ENCODE data around the gene TSPAN11. TPM values are rescaled to one million over a fixed set of nuclear protein-coding genes. Genes with fewer than 3 reads are reported as not detected.
"Not testable (repeated sequence)": the region's sequence is repeated elsewhere in the genome, so short reads cannot be mapped to it uniquely, and the experiment has no call there.

TSPAN11 gene, protein sequence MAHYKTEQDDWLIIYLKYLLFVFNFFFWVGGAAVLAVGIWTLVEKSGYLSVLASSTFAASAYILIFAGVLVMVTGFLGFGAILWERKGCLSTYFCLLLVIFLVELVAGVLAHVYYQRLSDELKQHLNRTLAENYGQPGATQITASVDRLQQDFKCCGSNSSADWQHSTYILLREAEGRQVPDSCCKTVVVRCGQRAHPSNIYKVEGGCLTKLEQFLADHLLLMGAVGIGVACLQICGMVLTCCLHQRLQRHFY
- total RNA-seq, result not detected

DNA sequence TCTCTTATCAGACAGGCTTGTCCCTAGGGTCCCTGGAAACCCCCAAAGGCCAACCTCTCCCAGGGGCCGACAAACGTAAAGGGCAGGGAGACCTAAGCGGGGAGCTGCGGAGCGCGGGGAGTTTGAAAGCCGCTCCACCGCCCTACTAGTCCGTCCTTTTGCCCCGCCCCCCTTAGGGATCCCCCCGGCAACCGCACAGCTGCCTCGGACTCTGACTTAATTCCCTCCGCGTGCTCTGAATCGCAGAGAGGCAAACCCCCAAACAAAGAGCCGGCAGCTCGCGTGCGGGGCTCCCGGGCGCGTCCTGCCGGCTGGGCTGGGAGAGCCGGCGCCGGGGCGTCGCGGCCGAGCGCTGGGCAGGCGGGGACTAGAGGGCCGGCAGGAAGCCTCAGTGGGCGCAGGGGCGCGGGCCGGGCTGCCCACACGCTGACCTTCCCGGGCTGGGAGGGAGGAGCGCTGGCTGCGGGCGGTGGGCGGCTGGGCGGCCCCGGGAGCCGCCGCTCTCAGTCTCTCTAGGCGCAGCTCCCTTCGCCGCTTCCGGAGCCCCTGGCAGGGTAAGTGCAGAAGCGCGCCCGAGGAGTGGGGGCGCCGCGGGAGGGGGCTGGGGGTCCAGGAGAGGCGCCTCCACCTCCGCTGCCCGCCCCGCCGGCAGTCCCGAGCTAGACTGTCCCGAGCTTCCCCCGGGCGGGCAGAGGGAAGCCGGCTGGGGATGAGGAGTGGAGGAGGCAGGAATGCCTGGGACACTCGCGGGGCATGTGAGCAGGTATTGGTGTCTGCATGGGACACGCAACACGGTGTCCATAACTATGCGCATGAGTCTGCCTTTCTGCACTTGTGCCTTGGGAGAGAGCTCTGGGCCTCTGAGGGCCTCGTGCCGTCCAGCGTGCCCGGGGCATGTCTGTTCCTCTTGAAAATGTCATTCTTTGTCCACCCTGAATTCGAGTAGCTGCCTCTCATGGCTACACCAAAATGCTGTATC lies at the start of gene TSPAN11:
TSPAN11 (plus strand) TSS at position 506 of the 979 bp plus-strand sequence. CDS start 27,244 bp downstream, outside the sequence.
- Histone ChIP-seq H3K4me3 (ENCODE audit: low read length) (no peak within 1 kb of the TSS), H3K4me1 (ENCODE audit: insufficient read depth, low read length) (no peaks in the 10 kb centered on the region), H3K27me3 (ENCODE audit: insufficient read depth, low read length) (peaks cover 38% of the 10 kb centered on the region), H3K9me3 (ENCODE audit: low read depth, low read length) (no peaks in the 10 kb centered on the region)

DNA sequence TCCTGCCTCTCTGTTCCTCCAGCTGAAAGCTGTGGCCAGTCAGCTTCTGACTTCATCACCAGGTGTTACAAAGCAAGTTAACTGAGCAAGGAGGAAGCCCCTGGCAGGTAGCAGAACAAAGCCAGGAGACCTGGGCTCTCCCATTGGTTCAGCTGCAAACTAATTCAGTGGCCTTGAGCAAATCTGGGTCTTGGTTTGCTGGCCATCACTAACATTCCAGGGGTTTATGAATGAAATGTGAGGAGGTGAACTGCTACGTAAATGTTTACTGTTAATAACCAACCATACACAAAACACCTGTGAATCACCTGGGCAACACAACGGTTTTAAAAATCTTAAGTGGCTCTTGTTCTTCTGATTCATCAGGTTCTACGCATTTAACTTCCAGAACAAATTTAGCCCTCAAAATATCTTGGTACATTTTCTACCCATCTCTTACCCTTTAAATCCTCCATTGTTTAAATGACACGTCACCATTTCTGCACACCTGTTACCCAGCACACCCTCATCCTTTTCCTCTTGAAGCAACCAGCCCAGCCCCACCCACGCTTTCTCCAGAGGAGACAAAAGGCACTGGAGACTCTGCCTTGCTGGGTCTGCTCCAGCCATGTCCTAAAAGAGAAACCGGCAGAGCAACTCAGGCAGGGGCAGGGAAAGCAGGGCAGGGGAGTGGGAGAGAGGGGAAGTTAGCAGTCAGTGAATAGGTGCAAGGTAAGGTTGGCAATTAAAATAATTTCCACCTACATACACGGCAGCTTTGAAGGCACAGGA lies 49.3 kb upstream of the TSPAN11 start:
- Histone ChIP-seq H3K4me1 (ENCODE audit: insufficient read depth, low read length) (no peaks in the 10 kb centered on the region), H3K27me3 (ENCODE audit: insufficient read depth, low read length) (no peaks in the 10 kb centered on the region), H3K4me3 (ENCODE audit: low read length) (no peak overlapping the region), H3K9me3 (ENCODE audit: low read depth, low read length) (no peaks in the 10 kb centered on the region)

DNA sequence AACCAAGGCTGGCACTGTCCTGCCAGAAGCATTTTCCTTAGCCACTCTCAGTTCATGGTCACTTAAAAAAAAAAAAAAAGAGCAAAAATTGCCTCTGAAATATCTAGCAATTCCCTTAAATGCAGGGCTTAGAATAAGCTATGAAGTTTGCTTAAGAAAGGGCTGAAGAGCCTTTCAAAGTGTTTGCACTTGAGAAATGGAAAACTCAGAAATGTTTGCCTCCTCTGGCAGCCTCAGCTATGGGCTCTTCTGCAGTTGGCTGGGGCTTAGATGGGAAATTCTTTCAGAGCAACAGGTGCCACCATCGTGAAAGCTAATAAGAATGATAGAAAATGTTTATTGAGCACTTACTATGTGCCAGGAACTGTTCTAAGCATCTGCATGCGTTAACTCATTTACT lies 48.5 kb upstream of the TSPAN11 start:
- Histone ChIP-seq H3K4me3 (ENCODE audit: low read length) (no peak overlapping the region), H3K27me3 (ENCODE audit: insufficient read depth, low read length) (no peaks in the 10 kb centered on the region), H3K9me3 (ENCODE audit: low read depth, low read length) (no peaks in the 10 kb centered on the region), H3K4me1 (ENCODE audit: insufficient read depth, low read length) (no peaks in the 10 kb centered on the region)

DNA sequence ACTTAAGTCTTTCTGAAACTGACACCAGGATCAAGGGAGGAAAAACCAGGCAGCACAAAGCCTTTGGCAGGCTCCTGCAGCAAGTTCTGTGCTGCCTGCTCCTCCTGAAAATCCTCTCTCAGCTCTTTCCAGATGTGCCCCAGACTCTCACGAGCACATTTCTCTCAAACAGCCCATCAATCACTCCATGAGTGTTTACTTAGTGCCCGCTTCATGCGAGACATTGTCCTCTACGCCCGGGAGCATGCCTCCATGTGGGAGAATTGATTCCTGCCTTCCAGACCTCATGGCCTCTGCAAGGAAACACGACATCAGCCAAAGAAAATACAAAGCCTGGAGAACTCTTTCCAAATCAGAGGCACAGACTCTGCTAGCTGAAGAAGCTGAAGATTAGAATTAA lies 46.5 kb upstream of the TSPAN11 start:
- H3K27me3 ChIP-seq (ENCODE audit: insufficient read depth, low read length), result no peaks in the 10 kb centered on the region
- no peak overlapping the region for H3K4me3 ChIP-seq (ENCODE audit: low read length)
- no peaks in the 10 kb centered on the region for H3K4me1 ChIP-seq (ENCODE audit: insufficient read depth, low read length)
- no peaks in the 10 kb centered on the region for H3K9me3 ChIP-seq (ENCODE audit: low read depth, low read length)

DNA sequence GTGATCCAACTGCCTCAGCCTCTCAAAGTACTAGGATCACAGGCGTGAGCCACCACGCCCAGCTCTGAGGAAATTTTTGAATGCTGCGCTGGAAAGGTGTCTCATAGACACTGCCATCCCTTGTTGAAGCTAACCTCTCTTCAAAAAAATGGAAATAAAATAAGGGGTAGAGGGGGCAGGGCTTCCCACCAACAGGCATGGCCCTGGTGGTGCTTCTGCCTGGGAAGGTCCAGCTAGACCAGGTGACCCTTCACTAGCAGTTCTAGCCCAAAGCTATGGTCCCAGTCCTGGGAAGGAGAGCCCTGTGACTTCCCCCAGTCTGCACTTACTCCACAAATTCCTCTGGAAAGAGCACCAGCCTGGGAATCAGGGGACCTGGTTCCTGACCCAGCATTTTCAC lies 45.7 kb upstream of the TSPAN11 start:
- Histone ChIP-seq H3K4me3 (ENCODE audit: low read length) (no peak overlapping the region), H3K4me1 (ENCODE audit: insufficient read depth, low read length) (no peaks in the 10 kb centered on the region), H3K9me3 (ENCODE audit: low read depth, low read length) (no peaks in the 10 kb centered on the region), H3K27me3 (ENCODE audit: insufficient read depth, low read length) (no peaks in the 10 kb centered on the region)

DNA sequence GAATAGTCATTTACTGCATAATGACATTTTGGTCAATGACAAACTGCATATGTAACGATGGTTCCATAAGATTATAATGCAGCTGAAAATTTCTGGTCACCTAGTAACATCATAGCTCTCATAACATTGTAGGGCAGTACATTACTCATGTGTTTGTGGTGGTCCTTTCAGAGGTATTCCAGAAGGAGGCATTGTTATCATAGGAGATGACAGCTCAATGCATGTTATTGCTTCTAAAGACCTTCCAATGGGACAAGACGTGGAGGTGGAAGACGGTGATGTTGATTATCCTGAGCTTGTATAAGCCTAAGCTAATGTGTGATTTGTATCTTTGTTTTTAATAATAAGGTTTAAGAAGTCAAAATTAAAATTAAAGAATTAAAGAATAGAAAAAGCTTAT lies 43.8 kb upstream of the TSPAN11 start:
- Histone ChIP-seq H3K4me3 (ENCODE audit: low read length) (no peak overlapping the region), H3K27me3 (ENCODE audit: insufficient read depth, low read length) (no peaks in the 10 kb centered on the region), H3K9me3 (ENCODE audit: low read depth, low read length) (peaks cover 13% of the 10 kb centered on the region), H3K4me1 (ENCODE audit: insufficient read depth, low read length) (no peaks in the 10 kb centered on the region)

DNA sequence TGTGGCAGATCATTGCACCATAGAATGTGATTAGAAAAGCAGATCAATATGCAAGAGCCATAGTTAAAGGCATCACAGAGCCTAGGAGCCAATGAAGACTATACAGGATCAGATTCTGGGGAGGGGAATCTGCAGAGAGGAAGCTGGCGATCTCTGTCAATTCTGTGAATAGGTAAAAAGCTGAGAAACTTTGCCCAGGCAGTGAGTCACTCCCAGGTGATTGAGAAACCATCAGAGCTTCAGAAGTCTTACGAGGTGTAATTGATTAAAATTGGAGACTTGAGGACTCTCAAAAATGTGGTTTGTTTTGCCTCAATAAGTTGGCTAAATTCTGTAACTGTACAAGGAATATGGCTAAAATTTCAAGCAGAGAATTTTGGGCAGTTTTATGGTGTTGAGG lies 41.7 kb upstream of the TSPAN11 start:
- no peaks in the 10 kb centered on the region for H3K4me1 ChIP-seq (ENCODE audit: insufficient read depth, low read length)
- H3K9me3 ChIP-seq (ENCODE audit: low read depth, low read length), result peaks cover 15% of the 10 kb centered on the region
- no peak overlapping the region for H3K4me3 ChIP-seq (ENCODE audit: low read length)
- no peaks in the 10 kb centered on the region for H3K27me3 ChIP-seq (ENCODE audit: insufficient read depth, low read length)

DNA sequence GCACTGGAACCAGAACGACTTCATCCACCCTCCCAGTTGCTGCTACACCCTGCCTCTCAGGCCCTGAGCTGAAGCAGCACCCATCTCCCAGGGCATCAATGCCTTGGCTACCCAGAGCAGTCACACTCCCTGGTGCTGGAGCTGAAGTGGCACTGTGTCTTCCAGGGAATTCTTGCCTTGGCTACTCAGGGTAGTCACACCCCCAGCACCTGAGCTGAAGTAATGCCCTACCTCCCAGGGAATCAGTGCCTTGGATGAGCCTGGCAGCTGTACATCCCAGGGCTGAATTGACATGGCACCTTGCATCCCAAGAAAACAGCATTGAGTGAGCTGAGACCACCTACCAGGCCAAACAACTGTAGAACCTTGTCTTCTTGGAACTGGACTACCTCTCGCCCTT lies 41.2 kb upstream of the TSPAN11 start:
- peaks cover 15% of the 10 kb centered on the region for H3K9me3 ChIP-seq (ENCODE audit: low read depth, low read length)
- no peaks in the 10 kb centered on the region for H3K4me1 ChIP-seq (ENCODE audit: insufficient read depth, low read length)
- no peak overlapping the region for H3K4me3 ChIP-seq (ENCODE audit: low read length)
- no peaks in the 10 kb centered on the region for H3K27me3 ChIP-seq (ENCODE audit: insufficient read depth, low read length)

DNA sequence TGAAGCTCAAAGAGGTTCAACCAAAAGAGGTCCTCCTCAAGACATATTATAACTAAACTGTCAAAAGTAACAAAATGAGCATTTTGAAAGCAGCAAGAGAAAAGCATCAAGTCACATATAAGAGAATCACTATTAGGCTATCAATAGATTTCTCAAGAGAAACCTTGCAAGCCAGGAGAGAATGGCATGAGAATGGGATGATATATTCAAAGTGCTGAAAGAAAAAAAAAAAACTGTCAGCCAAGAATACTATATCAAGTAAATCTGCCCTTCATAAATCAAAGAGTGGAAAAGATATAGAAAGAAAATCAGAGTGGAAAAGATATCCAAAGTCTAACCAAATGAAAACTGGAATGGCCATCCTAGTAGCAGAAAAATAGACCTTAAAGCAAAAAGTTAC lies 39.3 kb upstream of the TSPAN11 start:
- Histone ChIP-seq H3K4me1 (ENCODE audit: insufficient read depth, low read length) (no peaks in the 10 kb centered on the region), H3K4me3 (ENCODE audit: low read length) (no peak overlapping the region), H3K9me3 (ENCODE audit: low read depth, low read length) (peaks cover 15% of the 10 kb centered on the region), H3K27me3 (ENCODE audit: insufficient read depth, low read length) (no peaks in the 10 kb centered on the region)

DNA sequence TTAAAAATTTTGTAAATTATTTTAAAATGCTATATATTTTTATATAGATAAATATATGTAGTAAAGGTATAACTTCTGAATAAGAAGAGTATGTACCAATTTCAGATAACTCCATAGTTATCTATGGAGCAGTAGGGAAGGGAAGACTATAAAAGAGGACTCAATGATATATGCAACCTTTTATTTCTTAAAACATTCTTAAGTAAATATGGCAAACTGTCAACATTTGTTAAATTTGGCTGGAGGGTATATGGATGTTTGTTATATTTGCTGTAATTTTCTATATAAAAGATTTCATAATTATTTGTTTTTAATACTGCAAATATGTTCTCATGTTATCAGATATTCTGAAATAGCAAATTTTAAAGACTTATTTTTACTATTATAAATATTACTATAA lies 38.3 kb upstream of the TSPAN11 start:
- Histone ChIP-seq H3K4me3 (ENCODE audit: low read length) (no peak overlapping the region), H3K9me3 (ENCODE audit: low read depth, low read length) (peaks cover 15% of the 10 kb centered on the region), H3K4me1 (ENCODE audit: insufficient read depth, low read length) (no peaks in the 10 kb centered on the region), H3K27me3 (ENCODE audit: insufficient read depth, low read length) (no peaks in the 10 kb centered on the region)

DNA sequence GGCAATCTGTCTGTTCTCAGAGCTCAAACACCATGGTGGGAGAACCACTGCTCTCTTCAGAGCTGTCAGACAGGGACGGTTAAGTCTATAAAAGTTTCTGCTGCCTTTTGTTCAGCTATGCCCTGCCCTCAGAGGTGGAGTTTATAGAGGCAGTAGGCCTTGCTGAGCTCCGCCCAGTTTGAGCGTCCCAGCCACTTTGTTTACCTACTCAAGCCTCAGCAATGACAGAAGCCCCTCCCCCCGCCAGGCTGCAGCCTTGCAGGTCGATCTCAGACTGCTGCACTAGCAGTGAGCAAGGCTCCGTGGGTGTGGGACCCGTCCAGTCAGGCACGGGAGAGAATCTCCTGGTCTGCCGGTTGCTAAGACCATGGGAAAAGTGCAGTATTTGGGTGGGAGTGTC lies 32.0 kb upstream of the TSPAN11 start:
- H3K4me3 ChIP-seq (ENCODE audit: low read length); H3K27me3 ChIP-seq (ENCODE audit: insufficient read depth, low read length); H3K4me1 ChIP-seq (ENCODE audit: insufficient read depth, low read length); H3K9me3 ChIP-seq (ENCODE audit: low read depth, low read length): not testable (repeated sequence)

DNA sequence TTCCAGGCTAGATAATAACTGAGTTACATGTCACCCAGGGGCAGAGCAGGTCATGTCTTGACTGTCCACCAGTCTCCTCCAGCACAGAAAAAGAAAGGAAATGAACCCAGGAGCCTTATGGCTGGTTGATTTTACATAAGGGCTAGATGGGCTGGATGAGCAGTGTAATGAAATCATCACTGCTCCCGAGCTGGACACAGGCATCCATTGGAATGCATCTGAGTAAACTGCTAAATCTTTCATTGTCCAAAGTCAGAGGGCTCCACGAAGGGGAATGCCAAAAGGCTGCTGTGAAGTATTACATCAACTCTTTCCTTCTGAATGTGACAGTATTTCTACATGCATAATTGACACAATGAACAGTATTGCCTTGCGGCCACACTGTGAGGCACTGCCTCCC lies 30.1 kb upstream of the TSPAN11 start:
- no peaks in the 10 kb centered on the region for H3K4me1 ChIP-seq (ENCODE audit: insufficient read depth, low read length)
- H3K27me3 ChIP-seq (ENCODE audit: insufficient read depth, low read length), result no peaks in the 10 kb centered on the region
- no peak overlapping the region for H3K4me3 ChIP-seq (ENCODE audit: low read length)
- H3K9me3 ChIP-seq (ENCODE audit: low read depth, low read length), result no peaks in the 10 kb centered on the region

DNA sequence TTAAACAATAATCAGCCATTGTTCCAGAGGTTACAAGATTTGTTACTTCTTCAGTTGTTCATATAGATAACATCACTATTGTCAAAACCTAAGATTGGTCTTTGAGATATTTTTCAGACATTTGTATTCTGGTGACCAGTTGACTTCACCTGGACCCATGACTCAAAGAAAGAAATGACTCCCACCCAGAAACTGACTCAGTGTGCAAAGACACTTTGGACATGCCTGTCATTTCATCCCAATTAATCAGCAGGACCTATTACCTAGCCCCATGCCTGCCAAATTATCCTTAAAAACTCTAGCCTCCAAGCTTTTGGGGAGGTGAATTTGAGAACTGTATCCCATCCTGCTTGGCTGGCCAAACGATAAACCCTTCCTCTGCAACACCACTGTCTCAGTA lies 27.7 kb upstream of the TSPAN11 start:
- Histone ChIP-seq H3K4me3 (ENCODE audit: low read length) (no peak overlapping the region), H3K27me3 (ENCODE audit: insufficient read depth, low read length) (peaks cover 3% of the 10 kb centered on the region), H3K4me1 (ENCODE audit: insufficient read depth, low read length) (no peaks in the 10 kb centered on the region), H3K9me3 (ENCODE audit: low read depth, low read length) (no peaks in the 10 kb centered on the region)

DNA sequence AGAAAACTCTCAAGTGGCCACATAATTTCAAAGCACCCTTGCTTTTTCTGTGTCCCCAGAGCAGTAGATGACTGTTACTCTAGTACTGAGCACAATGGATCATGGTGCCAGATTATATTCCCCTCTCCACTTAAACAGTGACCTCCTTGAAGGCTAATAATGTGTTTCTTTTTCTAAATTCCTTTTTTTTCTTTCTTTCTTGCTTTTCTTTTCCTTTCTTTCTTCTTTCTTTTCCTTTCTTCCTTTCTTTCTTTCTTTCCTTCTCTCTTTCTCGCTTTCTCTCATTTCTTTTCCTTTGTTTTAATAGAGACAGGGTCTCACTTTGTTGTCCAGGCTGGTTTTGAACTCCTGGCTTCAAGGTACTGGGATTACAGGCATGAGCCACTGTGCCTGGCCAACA lies 26.2 kb upstream of the TSPAN11 start:
- Histone ChIP-seq H3K4me3 (ENCODE audit: low read length) (no peak overlapping the region), H3K27me3 (ENCODE audit: insufficient read depth, low read length) (peaks cover 3% of the 10 kb centered on the region), H3K9me3 (ENCODE audit: low read depth, low read length) (no peaks in the 10 kb centered on the region), H3K4me1 (ENCODE audit: insufficient read depth, low read length) (no peaks in the 10 kb centered on the region)

DNA sequence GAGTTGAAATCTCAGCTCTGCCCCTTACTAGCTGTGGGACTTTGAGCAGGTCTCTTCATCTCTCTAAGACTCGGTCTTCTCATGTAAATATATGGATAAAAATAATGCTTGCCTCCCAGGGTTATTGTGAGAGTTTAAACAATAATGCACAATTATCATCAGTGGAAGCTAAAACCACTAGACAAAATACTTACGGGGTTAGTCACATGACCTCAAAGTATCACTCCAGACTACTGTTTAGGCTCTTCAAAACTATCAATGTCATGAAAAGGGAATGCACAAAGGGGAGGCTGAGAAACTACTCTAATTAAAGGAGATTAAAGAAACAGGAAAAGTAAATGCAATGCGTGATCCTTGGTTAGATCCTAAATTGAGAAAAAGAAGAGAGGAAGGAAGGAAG lies 24.5 kb upstream of the TSPAN11 start:
- no peak overlapping the region for H3K4me3 ChIP-seq (ENCODE audit: low read length)
- no peaks in the 10 kb centered on the region for H3K9me3 ChIP-seq (ENCODE audit: low read depth, low read length)
- H3K4me1 ChIP-seq (ENCODE audit: insufficient read depth, low read length), result no peaks in the 10 kb centered on the region
- H3K27me3 ChIP-seq (ENCODE audit: insufficient read depth, low read length), result peaks cover 3% of the 10 kb centered on the region

Data from mononuclear cell (primary cell).